Measurements from ENCODE around the gene KRTAP4-1.
A peak's percentile ranks its signal among the peaks of the same experiment; 100 is the strongest.
"Not testable (repeated sequence)": the region's sequence is repeated elsewhere in the genome, so short reads cannot be mapped to it uniquely, and the experiment has no call there.

The KRTAP4-1 gene

GRCh38 chr17:41184480-41184961, at the start of gene KRTAP4-1:
Gene KRTAP4-1, minus strand, starts transcription at chr17:41184911. Its CDS starts 57 bp downstream, at chr17:41184854.
- DNase-seq = no peak

DNA sequence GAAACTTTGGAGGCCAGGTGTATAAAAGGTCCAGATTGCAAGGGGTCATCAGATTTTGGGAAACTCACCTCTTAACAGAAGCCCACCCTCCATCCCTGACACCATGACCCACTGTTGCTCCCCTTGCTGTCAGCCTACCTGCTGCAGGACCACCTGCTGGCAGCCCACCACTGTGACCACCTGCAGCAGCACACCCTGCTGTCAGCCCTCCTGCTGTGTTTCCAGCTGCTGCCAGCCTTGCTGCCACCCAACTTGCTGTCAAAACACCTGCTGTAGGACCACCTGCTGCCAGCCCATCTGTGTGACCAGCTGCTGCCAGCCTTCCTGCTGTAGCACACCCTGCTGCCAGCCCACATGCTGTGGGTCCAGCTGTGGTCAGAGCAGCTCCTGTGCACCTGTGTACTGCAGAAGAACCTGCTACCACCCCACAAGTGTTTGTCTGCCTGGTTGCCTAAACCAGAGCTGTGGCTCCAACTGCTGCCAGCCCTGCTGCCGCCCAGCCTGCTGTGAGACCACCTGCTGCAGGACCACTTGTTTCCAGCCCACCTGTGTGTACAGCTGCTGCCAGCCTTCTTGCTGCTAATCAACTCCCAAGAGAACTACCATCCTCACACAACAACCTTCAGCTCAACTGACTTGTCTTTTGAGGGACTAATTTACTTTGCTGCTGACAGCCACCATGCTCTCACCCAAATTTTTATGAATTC, 47.8 kb upstream of the KRTAP4-1 start, which contains the start of gene KRTAP9-3:
KRTAP9-3 (plus strand) TSS at position 51 of the 707 bp plus-strand sequence; CDS start at position 104, 53 bp downstream.
- DNase-seq = not testable (repeated sequence)

- DNase-seq = no peak
These were observed 47.0 kb upstream of the KRTAP4-1 start for GRCh38 chr17:41231731-41232130.

GRCh38 chr17:41230094-41230493, 45.4 kb upstream of the KRTAP4-1 start:
- no peak for DNase-seq

DNA sequence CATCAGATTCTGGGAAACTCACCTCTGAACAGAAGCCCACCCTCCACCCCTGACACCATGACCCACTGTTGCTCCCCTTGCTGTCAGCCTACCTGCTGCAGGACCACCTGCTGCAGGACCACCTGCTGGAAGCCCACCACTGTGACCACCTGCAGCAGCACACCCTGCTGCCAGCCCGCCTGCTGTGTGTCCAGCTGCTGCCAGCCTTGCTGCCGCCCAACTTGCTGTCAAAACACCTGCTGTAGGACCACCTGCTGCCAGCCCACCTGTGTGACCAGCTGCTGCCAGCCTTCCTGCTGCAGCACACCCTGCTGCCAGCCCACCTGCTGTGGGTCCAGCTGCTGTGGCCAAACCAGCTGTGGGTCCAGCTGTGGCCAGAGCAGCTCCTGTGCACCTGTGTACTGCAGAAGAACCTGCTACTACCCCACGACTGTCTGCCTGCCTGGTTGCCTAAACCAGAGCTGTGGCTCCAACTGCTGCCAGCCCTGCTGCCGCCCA, 41.9 kb upstream of the KRTAP4-1 start, which contains the start of gene KRTAP9-2:
KRTAP9-2 (plus strand) TSS at position 51 of the 498 bp plus-strand sequence; CDS start at position 58, 7 bp downstream.
- DNase-seq = not testable (repeated sequence)

- DNase-seq = no peak
These were observed 41.3 kb upstream of the KRTAP4-1 start for GRCh38 chr17:41226051-41226450.

- DNase-seq = no peak
These were observed 39.1 kb upstream of the KRTAP4-1 start for GRCh38 chr17:41223821-41224220.

- no peak for DNase-seq
These were observed 31.0 kb upstream of the KRTAP4-1 start for GRCh38 chr17:41215681-41216080.

DNA sequence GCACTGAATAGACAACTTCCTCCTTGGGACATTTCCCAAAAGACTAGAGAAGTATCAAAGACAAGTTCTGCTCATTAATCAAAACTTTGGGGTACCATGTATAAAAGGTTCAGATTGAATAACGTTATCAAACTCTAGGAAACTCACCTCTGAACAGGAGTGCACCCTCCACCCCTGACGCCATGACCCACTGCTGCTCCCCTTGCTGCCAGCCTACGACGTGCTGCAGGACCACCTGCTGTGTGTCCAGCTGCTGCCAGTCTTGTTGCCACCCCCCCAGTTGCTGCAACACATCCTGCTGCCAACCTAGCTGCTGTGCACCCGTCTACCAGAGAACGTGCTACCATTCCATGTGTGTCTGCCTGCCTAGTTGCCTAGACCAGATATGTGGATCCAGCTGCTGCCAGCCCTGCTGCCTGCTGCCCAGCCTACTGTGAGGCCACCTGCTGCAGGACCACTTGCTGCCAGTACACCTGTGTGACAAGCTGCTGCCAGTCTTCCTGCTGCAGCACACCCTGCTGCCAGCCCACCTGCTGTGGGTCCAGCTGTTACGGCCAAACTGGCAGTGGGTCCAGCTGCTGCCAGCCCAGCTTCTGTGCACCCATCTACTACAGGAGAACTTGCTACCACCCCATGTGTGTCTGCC, 27.9 kb upstream of the KRTAP4-1 start:
- peak; percentile 19 for DNase-seq

- peak; percentile 70 for DNase-seq
These were observed 27.2 kb upstream of the KRTAP4-1 start for GRCh38 chr17:41211845-41212466.

GRCh38 chr17:41199421-41200078, 14.8 kb upstream of the KRTAP4-1 start:
- no peak for DNase-seq

- DNase-seq = no peak
These were observed 11.4 kb upstream of the KRTAP4-1 start for GRCh38 chr17:41196068-41196467.

DNA sequence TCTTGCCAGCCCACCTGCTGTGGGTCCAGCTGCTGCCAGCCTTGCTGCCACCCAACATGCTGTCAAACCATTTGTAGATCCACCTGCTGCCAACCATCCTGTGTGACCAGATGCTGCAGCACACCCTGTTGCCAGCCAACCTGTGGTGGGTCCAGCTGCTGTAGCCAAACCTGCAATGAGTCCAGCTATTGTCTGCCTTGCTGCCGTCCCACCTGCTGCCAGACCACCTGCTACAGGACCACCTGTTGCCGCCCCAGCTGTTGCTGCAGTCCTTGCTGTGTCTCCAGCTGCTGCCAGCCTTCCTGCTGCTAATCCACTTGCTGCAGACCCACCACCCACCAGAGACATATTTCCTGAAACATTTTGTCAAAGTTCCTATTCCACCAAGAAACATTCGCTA, 5.6 kb upstream of the KRTAP4-1 start:
- DNase-seq = no peak

GRCh38 chr17:41189837-41190318, 5.2 kb upstream of the KRTAP4-1 start, which contains the start of gene KRTAP9-1:
Gene KRTAP9-1, plus strand, starts transcription at chr17:41189887. Its CDS starts 0 bp downstream, at chr17:41189887.
- not testable (repeated sequence) for DNase-seq

GRCh38 chr17:41186872-41187271, 2.2 kb upstream of the KRTAP4-1 start:
- no peak for DNase-seq

GRCh38 chr17:41185001-41185400, 290 bp upstream of the KRTAP4-1 start:
- no peak for DNase-seq

DNA sequence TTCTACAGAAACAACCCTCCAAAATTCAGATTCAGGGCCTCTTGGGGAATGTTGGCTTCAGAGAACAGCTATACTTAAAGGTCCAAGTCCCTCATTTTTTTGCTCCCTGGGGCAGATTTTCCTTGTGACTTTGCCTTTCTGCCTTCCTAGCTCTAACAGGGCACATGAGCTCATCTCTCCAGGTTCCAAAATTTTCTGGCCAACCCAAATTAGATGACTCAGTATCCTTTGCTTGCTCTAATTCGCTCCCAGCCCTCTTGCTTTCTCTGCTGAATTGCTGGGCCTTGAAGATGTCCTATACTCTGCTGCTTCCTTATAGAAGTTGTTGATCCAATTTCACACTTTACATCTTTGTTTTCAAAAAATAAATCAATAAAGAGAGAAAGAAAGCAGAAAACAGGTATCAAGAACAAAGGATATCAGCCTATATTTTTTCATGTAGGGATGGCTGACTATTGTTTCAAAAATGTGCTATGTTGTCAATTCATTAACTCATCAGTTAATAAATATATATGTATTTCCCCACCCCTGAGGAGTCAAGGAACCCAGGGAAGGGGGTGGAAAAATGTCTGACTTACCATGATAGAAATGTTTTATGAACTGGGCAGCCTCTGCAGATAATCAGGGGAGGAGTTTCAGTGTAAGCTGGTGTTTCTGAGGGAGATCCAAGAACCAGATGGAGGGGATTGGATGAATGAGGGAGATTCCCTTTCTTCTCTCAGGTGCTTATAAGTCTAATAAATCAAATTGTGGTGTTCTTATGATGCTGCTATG, 5.7 kb downstream of the KRTAP4-1 start:
- no peak for DNase-seq

GRCh38 chr17:41178341-41178740, 6.4 kb downstream of the KRTAP4-1 start:
- DNase-seq = no peak

- no peak for DNase-seq
These were observed 6.9 kb downstream of the KRTAP4-1 start, which contains the start of gene KRTAP4-2 for GRCh38 chr17:41177727-41178271. Gene KRTAP4-2, minus strand, starts transcription at chr17:41178221. Its CDS starts 57 bp downstream, at chr17:41178164.

DNA sequence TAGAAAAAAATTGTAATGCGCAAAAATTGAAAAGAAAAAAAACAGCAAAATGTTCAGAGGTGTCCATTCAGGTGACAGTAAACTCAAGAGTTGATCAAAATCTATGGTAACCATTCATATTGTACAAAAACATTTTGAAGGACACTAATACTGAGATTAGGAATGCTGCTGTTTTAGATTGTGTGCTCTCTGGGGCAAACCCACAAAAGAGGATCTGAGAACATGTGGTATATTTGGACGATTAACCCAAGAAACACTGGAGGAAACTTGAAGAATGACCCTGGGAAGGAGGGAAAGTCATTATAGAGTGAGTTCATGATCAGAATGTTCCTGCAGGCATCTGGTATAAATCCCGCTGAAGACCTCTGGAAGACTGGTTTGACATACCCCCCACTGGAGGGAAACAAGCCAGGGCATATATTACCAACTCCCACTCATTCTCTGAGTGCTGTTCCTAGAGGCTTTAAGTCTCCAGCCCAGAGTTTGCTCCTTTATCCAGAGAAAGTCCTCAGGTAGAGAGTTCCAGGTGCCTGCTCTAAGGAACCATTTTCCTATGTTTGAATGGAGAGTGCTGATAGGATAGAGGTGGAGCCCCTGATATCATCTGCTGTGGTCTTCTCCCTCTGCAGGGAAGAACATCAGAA, 7.8 kb downstream of the KRTAP4-1 start:
- no peak for DNase-seq

- DNase-seq = no peak
These were observed 12.8 kb downstream of the KRTAP4-1 start for GRCh38 chr17:41171886-41172285.
